Measurements from ENCODE around the gene UFL1. TPM values are rescaled to one million over a fixed set of nuclear protein-coding genes. Genes with fewer than 3 reads are reported as not detected.

The UFL1 gene
- total RNA-seq, 1 donor from 2014 or later: 17.7 TPM

DNA sequence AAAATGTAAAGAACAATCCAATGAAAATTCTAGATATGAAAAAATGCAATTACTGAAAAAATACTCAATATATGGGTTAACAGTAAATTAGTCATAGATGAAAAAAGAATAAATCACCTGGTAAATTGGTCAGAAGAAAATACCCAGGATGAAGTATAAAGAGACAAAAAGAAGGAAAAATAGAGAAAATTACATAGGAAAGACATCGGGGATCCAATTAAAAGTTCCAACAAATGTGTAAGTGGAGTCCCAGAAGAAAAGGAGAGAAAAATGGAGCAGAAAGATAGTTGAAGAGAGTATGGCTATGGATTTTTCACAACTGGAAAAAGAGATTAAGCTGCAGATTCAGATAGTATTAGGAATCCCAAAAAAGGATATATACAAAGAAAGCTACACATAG lies 18.7 kb upstream of the UFL1 start:
- no peaks in the 10 kb centered on the region for H3K27me3 ChIP-seq
- DNase-seq (ENCODE audit: extremely low spot score in 2 of 2): no peak
- H3K4me1 ChIP-seq: no peaks in the 10 kb centered on the region
- no peaks in the 10 kb centered on the region for H3K9me3 ChIP-seq
- TF ChIP-seq POLR2AphosphoS5 (IDR thresholded peaks at IDR 0.05; ENCODE audit: insufficient read depth in 1 of 2, low read depth in 1 of 2): no peak
- no peak for TF ChIP-seq POLR2A (IDR thresholded peaks at IDR 0.05)
- TF ChIP-seq, protein P1, sequence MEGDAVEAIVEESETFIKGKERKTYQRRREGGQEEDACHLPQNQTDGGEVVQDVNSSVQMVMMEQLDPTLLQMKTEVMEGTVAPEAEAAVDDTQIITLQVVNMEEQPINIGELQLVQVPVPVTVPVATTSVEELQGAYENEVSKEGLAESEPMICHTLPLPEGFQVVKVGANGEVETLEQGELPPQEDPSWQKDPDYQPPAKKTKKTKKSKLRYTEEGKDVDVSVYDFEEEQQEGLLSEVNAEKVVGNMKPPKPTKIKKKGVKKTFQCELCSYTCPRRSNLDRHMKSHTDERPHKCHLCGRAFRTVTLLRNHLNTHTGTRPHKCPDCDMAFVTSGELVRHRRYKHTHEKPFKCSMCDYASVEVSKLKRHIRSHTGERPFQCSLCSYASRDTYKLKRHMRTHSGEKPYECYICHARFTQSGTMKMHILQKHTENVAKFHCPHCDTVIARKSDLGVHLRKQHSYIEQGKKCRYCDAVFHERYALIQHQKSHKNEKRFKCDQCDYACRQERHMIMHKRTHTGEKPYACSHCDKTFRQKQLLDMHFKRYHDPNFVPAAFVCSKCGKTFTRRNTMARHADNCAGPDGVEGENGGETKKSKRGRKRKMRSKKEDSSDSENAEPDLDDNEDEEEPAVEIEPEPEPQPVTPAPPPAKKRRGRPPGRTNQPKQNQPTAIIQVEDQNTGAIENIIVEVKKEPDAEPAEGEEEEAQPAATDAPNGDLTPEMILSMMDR (IDR thresholded peaks at IDR 0.05): no peak
- H3K4me3 ChIP-seq: no peak overlapping the region
- no peak overlapping the region for H3K27ac ChIP-seq
- intact Hi-C loops (cut with DNase I): no loop called here
- no peaks in the 10 kb centered on the region for H3K36me3 ChIP-seq

DNA sequence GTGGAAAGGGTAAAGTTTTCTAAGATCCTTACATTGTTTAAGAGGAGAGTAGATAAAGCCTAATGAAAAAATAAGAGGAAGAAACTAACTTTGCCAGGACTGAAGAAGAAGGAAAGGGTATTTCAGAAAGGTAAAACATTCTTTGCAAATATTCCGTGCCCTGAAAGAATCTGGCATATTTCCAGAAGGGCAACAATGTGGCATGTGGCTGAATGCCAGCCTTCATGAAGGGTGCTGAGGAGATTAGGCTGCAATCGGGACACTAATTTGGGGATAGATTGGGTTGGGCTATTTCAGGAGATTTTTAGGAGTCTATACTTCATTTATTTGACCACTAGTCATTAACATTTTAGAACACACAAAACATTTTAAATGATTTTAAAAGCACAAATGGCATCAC lies 16.2 kb upstream of the UFL1 start:
- no peak overlapping the region for H3K4me3 ChIP-seq
- H3K27ac ChIP-seq: no peak overlapping the region
- intact Hi-C loops (cut with DNase I): no loop called here
- no peaks in the 10 kb centered on the region for H3K4me1 ChIP-seq
- H3K36me3 ChIP-seq: no peaks in the 10 kb centered on the region
- TF ChIP-seq POLR2AphosphoS5 (IDR thresholded peaks at IDR 0.05; ENCODE audit: insufficient read depth in 1 of 2, low read depth in 1 of 2) (no peak), POLR2A (IDR thresholded peaks at IDR 0.05) (no peak)
- TF ChIP-seq, protein P1 (IDR thresholded peaks at IDR 0.05): no peak
- H3K27me3 ChIP-seq: no peaks in the 10 kb centered on the region
- no peaks in the 10 kb centered on the region for H3K9me3 ChIP-seq
- DNase-seq (ENCODE audit: extremely low spot score in 2 of 2): no peak

DNA sequence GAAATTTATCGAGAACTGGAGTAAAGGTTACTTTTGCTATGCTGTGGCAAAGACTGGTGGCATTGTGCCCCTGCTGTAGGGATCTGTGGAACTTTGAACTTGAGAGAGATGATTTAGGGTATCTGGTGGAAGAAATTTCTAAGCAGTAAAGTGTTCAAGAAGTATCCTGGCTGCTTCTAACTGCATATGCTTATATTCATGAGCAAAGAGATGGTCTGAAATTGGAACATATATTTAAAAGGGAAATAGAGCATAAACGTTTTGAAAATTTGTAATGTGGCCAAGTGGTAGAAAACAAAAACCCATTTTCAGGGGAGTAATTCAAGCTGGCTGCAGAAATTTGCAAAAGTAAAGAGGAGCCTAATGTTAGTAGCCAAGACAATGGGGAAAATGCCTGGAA lies 12.3 kb upstream of the UFL1 start:
- no peaks in the 10 kb centered on the region for H3K36me3 ChIP-seq
- TF ChIP-seq POLR2A (IDR thresholded peaks at IDR 0.05): no peak
- TF ChIP-seq POLR2AphosphoS5 (IDR thresholded peaks at IDR 0.05; ENCODE audit: insufficient read depth in 1 of 2, low read depth in 1 of 2): no peak
- H3K4me3 ChIP-seq: no peak overlapping the region
- no peak for DNase-seq (ENCODE audit: extremely low spot score in 2 of 2)
- H3K4me1 ChIP-seq: no peaks in the 10 kb centered on the region
- no peaks in the 10 kb centered on the region for H3K9me3 ChIP-seq
- no peaks in the 10 kb centered on the region for H3K27me3 ChIP-seq
- intact Hi-C loops (cut with DNase I): no loop called here
- no peak overlapping the region for H3K27ac ChIP-seq

DNA sequence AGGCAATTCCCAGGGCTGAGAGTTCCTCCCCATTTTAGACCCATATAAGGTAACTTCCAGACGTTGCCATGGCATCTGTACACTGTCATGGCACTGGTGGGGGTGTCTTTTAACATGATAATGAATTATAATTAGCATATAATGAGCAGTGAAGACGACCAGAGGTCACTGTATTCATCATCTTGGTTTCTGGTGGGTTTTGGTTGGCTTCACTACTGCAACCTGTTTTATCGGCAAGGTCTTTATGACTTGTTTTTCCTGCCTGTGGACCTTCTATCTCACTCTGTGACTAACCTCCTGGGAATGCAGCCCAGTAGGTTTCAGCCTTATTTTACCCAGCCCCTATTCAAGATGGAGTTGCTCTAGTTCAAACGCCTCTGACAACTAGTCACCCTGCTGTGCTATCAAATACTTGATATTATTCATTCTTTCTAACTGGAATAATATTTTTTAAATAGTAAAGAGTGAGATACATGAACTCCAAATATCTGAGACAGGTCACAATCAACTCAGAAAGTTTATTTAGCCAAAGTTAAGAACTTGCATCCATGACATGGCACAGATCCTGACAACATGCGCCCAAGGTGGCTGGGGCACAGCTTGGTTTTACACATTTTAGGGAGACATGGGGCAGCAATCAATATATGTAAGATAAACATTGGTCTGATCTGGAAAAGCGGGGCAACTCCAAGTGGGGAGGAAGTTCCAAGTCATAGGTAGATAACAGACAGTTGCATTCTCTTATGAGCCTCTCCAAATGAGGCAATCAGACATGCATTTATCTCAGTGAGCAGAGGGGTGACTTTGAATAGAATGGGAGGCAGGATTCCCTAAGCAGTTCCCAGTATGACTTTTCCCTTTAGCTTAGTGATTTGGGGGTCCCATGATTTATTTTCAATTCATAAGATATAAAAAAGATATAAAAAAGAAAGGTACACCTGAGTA lies 1.2 kb upstream of the UFL1 start:
- TF ChIP-seq, protein P1 (IDR thresholded peaks at IDR 0.05): no peak
- TF ChIP-seq POLR2A (IDR thresholded peaks at IDR 0.05) (no peak), POLR2AphosphoS5 (IDR thresholded peaks at IDR 0.05; ENCODE audit: insufficient read depth in 1 of 2, low read depth in 1 of 2) (no peak)
- intact Hi-C loops (cut with DNase I): no loop called here
- Histone ChIP-seq H3K4me3 (peak overlapping the region; percentile 79 to 92), H3K9me3 (no peaks in the 10 kb centered on the region), H3K4me1 (peaks cover 34% of the 10 kb centered on the region), H3K36me3 (peaks cover 0 to 10% of the 10 kb centered on the region in 2 donors), H3K27me3 (no peaks in the 10 kb centered on the region), H3K27ac (no peak overlapping the region)
- DNase-seq (ENCODE audit: extremely low spot score in 2 of 2): no peak

DNA sequence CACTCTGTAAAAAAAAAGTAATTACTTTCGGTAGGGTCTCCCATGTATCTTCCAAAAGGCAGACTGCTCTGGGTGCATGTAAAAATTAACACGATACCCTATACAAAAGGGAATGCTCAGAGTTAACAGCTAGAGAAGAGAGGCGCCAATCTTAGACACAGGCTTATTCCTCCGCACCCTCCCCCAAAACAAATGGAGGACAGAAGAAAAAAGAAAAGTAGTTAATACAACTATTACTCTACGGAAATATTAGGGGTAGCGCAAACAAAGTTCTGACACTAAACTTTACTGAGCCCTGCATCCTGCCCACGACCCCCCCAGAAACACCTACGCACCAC lies 331 bp upstream of the UFL1 start:
- Histone ChIP-seq H3K36me3 (peaks cover 0 to 18% of the 10 kb centered on the region in 2 donors), H3K4me3 (peak overlapping the region; percentile 79 to 92), H3K27me3 (no peaks in the 10 kb centered on the region), H3K27ac (peak overlapping the region; percentile 94), H3K9me3 (no peaks in the 10 kb centered on the region), H3K4me1 (peaks cover 34% of the 10 kb centered on the region)
- intact Hi-C loops (cut with DNase I): no loop called here
- TF ChIP-seq, protein P1 (IDR thresholded peaks at IDR 0.05): no peak
- TF ChIP-seq POLR2AphosphoS5 (IDR thresholded peaks at IDR 0.05; ENCODE audit: insufficient read depth in 1 of 2, low read depth in 1 of 2) (no peak), POLR2A (IDR thresholded peaks at IDR 0.05) (no peak)
- DNase-seq (ENCODE audit: extremely low spot score in 2 of 2): no peak
